ENCODE results near the gene PUM2. TPM values are rescaled to one million over a fixed set of nuclear protein-coding genes. Genes with fewer than 3 reads are reported as not detected.

PUM2 gene
- total RNA-seq, 4 donors from 2014 or later = 29.3 to 81.4 (median 48.2) TPM

DNA sequence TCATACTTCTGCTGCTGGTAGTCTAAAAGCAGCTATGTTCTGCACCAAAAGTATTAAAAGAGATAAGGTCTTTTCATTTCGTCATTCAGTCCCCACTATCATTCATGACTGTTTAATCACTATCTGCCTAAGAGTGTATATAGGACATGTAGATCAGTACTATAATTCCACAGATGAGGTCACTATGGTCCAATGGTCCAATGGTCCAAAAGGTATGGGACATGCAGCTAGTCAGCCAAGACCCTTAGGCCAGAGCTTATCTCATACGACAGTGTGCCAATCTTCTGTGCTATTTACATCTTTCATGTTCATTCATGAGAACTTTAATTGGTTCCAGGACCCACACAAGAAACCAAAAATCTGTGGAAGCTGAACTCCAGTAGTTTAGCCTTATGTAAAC, 83.1 kb downstream of the PUM2 start:
- no peak for TF ChIP-seq POLR2A (IDR thresholded peaks at IDR 0.05)
- TF ChIP-seq, protein P1, sequence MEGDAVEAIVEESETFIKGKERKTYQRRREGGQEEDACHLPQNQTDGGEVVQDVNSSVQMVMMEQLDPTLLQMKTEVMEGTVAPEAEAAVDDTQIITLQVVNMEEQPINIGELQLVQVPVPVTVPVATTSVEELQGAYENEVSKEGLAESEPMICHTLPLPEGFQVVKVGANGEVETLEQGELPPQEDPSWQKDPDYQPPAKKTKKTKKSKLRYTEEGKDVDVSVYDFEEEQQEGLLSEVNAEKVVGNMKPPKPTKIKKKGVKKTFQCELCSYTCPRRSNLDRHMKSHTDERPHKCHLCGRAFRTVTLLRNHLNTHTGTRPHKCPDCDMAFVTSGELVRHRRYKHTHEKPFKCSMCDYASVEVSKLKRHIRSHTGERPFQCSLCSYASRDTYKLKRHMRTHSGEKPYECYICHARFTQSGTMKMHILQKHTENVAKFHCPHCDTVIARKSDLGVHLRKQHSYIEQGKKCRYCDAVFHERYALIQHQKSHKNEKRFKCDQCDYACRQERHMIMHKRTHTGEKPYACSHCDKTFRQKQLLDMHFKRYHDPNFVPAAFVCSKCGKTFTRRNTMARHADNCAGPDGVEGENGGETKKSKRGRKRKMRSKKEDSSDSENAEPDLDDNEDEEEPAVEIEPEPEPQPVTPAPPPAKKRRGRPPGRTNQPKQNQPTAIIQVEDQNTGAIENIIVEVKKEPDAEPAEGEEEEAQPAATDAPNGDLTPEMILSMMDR (IDR thresholded peaks at IDR 0.05) = no peak
- intact Hi-C loops (cut with DNase I) = no loop called here
- H3K9me3 ChIP-seq = no peaks in the 10 kb centered on the region
- no peak overlapping the region for H3K4me3 ChIP-seq
- H3K27me3 ChIP-seq = no peaks in the 10 kb centered on the region
- H3K27ac ChIP-seq = no peak overlapping the region
- H3K36me3 ChIP-seq = peaks cover 0 to 82% (median 0%) of the 10 kb centered on the region in 3 donors
- DNase-seq = no peak
- H3K4me1 ChIP-seq = no peaks in the 10 kb centered on the region
- WGBS, 2 donors = 50 to 80% methylated on average over 2 of the region's 2 CpGs

DNA sequence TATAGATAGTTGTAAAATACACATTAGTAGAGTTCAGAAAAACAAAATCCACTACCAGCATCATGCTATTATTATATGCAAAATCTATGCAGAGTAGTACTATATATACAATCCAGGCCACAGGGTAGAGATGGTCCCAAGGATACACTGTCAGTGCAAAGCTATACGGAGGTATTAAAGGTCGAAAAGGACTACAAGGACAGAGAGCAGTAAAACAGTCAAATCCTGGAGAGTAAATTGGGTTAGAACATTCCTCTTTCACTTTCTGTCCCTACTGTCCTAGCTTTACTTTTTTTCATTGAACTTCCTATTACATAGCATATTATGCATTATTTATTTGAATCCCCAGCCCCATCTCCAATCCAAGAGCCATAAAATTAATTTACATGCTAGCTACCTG, 86.0 kb downstream of the PUM2 start:
- Histone ChIP-seq H3K27ac (no peak overlapping the region), H3K4me3 (no peak overlapping the region), H3K27me3 (no peaks in the 10 kb centered on the region), H3K9me3 (no peaks in the 10 kb centered on the region), H3K4me1 (no peaks in the 10 kb centered on the region), H3K36me3 (peaks cover 0 to 86% (median 10%) of the 10 kb centered on the region in 3 donors)
- no peak for DNase-seq
- TF ChIP-seq, protein P1 (IDR thresholded peaks at IDR 0.05) = no peak
- TF ChIP-seq POLR2A (IDR thresholded peaks at IDR 0.05) = no peak
- WGBS, 2 donors = 67 to 87% methylated on average over 2 of the region's 2 CpGs
- intact Hi-C loops (cut with DNase I) = no loop called here

DNA sequence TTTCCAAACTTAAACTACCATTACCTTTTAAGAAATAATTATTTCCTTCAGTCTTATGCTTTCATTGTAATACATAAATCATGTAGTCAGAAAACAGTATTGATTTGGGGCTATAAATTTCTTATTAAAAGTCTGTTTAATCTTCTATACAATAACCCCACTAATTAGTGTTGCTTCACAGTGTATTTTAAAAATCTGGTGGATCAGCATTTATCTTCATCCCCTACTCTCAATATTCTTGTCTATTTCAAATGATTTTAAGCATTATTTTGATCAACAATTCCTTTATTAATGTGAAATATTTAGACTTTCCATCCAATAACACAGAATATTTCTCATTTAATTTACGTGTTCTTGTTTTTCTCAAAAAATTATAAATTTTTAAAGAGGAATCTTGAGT, 93.2 kb downstream of the PUM2 start:
- Histone ChIP-seq H3K4me1 (no peaks in the 10 kb centered on the region), H3K4me3 (no peak overlapping the region), H3K27me3 (no peaks in the 10 kb centered on the region), H3K27ac (no peak overlapping the region), H3K36me3 (peaks cover 7 to 96% (median 28%) of the 10 kb centered on the region in 3 donors), H3K9me3 (no peaks in the 10 kb centered on the region)
- WGBS, 2 donors = 95 to 100% methylated on average over 1 of the region's 1 CpG
- intact Hi-C loops (cut with DNase I) = no loop called here
- DNase-seq = no peak
- TF ChIP-seq, protein P1 (IDR thresholded peaks at IDR 0.05) = no peak
- no peak for TF ChIP-seq POLR2A (IDR thresholded peaks at IDR 0.05)

DNA sequence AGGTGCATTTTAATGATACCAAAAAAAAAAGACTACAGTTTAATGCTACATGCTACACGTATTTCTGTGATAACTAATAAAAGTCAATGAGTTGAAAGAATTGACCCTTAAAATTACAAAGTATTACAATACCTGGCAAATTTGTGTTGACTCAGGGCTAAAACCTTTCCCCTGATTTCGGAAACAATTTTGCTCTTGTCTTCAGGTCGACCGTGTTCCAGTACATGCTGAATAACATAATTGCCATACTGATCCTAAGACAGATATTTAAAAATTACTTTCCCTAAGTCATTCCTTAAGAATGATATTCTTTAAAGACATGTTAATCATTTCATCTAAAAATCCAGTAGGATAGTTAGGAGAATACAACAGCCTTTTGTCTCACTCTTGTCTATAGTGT, 95.9 kb downstream of the PUM2 start:
- peaks cover 7 to 96% (median 19%) of the 10 kb centered on the region in 3 donors for H3K36me3 ChIP-seq
- no peak overlapping the region for H3K4me3 ChIP-seq
- intact Hi-C loops (cut with DNase I) = no loop called here
- WGBS, 2 donors = 95 to 96% methylated on average over 4 of the region's 4 CpGs
- DNase-seq = no peak
- H3K27ac ChIP-seq = no peak overlapping the region
- TF ChIP-seq, protein P1 (IDR thresholded peaks at IDR 0.05) = no peak
- TF ChIP-seq POLR2A (IDR thresholded peaks at IDR 0.05) = no peak
- no peaks in the 10 kb centered on the region for H3K4me1 ChIP-seq
- no peaks in the 10 kb centered on the region for H3K9me3 ChIP-seq
- H3K27me3 ChIP-seq = no peaks in the 10 kb centered on the region

DNA sequence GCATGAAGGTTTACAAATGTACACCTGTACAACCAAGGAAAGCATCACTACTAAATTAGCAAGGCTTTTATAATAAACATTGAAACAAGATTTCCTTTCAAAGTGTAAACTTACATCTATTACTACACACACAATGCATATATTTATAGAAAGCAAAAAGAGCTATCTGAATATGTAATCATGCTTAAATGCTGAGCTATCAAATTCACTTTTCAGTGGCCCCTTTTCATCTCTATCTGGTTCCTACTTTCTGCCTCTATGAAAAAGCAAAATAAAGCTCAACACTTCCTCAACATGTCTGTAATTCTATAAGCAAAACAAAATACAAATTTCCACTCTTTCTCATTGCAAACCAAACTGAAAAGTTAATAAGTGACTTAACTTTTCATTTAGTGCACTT, 100.2 kb downstream of the PUM2 start:
- no peak overlapping the region for H3K4me3 ChIP-seq
- peaks cover 7 to 92% (median 19%) of the 10 kb centered on the region in 3 donors for H3K36me3 ChIP-seq
- no peak for DNase-seq
- H3K4me1 ChIP-seq = no peaks in the 10 kb centered on the region
- TF ChIP-seq, protein P1 (IDR thresholded peaks at IDR 0.05) = no peak
- no peak for TF ChIP-seq POLR2A (IDR thresholded peaks at IDR 0.05)
- H3K27ac ChIP-seq = no peak overlapping the region
- intact Hi-C loops (cut with DNase I) = no loop called here
- H3K27me3 ChIP-seq = no peaks in the 10 kb centered on the region
- H3K9me3 ChIP-seq = no peaks in the 10 kb centered on the region

Data from esophagus squamous epithelium (tissue), 5 donors.